Activated CD4-positive, alpha-beta T cell treated with anti-CD3 and anti-CD28 coated beads, Interleukin-2, amount 50 U/mL, for 48 hours (primary cell): ENCODE data around the gene PER3.

Source experiments
- DNase-seq, 2 experiments: peaks; one replicate each; pipeline ENCODE4 v3.0.0-alpha.2; 2020

PER3 gene

DNA sequence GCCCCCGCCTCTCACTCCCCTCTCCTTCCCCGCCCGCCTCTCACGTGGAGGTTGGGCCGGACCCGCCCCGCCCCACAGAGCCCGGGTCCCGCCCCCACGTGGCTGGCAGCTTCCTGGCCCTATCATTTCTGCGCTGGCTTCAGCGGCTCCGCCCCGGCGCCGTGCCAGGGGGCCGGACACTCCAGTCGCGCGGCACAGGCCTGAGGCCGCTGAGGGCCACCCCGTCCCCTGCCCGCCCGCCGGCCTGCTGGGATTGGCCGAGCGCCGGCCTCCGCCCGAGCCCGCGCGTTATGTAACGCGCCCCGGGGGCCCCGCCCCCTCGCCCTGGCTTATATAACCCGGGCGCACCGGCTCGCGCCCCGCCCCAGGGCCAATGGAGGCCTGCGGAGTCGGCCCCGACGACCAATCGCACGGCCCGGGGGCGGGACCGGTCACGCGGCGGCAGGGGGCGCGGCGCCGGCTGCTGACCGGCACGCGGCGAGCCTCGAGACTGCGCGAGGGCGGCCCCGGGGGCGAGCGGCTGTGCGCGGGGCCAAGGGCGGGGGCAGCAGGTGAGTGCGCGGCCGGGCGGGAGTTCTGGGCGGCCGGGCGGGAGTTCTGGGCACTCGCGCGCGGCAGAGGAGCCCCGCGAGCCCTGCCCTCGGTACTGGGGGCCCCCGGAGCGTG, at the start of gene PER3:
TSS of gene PER3 (plus strand) at position 466 of the 666 bp plus-strand sequence. CDS start 587 bp downstream, outside the sequence.
- peak; percentile 89 for DNase-seq

DNA sequence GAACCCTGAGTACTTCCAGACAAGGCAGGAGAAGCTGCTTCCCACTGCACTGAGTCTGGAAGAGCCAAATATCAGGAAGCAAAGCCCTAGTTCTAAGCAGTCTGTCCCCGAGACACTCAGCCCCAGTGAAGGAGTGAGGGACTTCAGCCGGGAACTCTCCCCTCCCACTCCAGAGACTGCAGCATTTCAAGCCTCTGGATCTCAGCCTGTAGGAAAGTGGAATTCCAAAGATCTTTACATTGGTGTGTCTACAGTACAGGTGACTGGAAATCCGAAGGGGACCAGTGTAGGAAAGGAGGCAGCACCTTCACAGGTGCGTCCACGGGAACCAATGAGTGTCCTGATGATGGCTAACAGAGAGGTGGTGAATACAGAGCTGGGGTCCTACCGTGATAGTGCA, 46.0 kb upstream of the PER3 start:
- no peak for DNase-seq

DNA sequence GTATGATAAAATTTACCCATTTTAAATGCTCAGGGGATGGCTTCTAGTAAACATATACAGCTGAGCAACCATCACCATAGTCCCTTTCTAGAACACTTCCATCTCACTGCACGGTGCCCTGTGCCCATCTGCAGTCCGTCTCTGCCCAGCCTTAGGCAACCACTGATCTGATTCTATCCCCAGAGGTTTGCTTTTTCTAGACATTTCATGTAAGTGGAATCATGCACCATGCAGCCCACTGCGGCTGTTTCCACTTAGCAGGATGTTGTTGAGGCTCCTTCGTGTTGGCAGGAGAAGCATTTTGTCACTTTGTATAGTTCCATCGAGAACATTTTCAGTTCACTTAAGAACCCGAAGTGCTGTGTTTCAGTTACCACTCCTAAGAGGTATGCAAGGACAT, 40.7 kb upstream of the PER3 start:
- DNase-seq: no peak

DNA sequence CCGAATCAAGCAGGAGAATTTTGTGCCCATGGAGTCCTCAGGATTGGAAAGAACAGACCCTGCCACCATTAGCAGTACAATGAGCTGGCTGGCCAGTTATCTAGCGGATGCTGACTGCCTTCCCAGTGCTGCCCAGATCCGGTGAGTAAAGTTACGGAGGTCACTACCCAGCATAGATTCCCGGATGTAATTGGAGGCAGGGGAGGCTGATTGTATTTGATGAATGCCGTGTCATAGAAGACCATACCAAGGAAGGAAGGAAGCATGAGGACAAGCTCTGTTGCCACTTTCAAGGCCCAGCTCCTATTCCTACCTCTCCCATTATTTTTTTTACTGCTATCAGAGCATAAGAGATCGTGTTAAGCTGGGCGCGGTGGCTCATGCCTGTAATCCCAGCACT, 39.2 kb upstream of the PER3 start:
- DNase-seq: no peak

DNA sequence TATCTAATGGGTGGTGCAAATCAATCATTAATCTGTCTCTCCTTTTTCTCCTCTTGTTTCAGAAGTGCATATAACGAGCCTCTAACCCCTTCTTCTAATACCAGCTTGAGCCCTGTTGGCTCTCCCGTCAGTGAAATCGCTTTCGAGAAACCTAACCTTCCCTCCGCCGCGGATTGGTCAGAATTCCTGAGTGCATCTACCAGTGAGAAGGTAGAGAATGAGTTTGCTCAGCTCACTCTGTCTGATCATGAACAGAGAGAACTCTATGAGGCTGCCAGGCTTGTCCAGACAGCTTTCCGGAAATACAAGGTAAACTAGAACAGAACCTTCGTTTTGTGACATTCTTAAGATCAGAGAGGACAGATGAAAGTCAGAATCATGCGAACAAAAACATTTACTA, 38.3 kb upstream of the PER3 start:
- no peak for DNase-seq

DNA sequence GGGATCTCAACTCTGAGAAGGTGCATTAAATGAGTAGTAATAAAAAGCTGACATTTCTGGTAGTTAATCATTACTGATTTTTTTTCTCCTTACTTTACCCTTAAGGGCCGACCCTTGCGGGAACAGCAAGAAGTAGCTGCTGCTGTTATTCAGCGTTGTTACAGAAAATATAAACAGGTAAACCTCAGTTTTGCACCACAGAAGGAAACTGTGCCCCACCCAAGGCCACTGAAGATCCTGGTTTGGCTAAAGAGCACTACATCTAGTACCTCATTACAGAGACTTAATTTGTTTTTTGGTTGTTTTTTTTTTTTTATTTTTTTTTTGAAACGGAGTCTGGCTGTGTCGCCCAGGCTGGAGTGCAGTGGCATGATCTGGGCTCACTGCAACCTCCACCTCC, 36.5 kb upstream of the PER3 start:
- DNase-seq: no peak

DNA sequence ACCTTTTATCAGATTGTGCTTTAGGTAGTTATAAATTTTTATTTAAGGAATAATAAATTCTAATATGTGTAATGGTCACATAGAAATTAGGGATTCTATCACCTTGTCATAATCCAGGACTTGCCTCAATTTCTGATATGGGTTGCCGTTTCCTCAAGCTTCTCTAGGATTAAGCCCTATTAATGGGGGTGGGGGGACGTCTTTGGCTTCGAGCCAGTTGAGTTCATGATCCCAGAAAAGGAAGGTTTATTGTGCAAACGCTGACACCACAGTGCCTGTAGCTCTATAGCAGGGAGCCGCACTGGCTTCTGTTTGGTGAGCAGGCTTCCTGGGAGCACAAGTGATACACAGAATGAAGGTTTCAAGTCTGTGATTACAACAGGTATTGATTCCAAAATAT, 35.0 kb upstream of the PER3 start:
- no peak for DNase-seq

DNA sequence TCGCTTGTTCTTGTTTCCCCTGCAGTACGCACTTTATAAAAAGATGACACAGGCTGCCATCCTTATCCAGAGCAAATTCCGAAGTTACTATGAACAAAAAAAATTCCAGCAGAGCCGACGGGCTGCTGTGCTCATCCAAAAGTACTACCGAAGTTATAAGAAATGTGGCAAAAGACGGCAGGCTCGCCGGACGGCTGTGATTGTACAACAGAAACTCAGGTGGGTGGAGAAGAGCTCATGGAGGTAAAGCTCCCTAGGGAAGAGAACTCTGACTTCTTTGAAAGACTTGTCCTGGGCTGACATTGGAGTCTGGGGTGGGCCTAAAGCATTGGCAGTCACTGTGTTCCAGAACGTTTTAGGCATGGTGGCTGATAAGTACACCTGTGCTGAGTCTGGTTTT, 32.9 kb upstream of the PER3 start:
- DNase-seq: no peak

DNA sequence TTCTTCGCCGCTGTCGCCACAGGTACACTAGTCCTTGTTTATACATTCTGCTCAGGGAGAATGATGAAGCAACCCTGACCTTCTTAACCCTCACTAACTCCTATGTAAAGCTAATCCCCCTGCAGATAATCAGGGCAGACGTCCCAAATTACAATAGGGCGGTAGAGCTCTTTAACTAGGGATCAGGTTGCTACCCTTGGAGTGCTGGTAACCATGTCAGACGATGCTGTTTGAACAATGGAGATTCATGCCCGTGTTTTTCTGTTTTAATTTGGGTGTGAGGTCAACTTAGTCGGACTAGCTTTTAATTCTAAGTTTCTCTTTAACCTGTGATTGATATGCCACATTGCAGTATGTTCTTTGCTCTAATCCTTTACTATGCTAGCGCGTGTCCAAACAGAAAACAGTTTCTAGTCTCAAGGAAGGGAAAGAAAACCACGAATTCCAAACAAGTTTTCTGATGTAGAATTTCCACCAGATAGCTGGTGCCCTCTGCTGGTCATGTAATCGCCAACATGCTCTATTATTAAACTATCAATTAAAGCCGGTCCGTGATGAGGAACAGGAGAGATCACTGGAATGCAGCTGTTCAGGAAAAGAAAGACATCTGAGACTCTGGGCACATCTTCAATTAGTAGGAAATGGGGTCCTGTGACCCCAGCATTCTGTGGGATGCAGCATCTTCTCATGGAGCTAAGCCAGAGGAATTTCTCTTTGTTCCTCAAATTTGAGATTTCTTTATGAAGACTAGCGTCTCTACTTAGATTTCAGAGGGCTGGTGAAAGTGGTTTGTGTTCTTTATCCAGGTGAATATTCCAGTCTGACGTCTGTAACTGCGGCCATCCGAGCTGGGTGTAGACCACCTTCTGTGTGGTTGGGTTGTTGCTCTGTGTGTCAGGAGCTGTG, 31.3 kb upstream of the PER3 start:
- peak; percentile 31 to 57 for DNase-seq

DNA sequence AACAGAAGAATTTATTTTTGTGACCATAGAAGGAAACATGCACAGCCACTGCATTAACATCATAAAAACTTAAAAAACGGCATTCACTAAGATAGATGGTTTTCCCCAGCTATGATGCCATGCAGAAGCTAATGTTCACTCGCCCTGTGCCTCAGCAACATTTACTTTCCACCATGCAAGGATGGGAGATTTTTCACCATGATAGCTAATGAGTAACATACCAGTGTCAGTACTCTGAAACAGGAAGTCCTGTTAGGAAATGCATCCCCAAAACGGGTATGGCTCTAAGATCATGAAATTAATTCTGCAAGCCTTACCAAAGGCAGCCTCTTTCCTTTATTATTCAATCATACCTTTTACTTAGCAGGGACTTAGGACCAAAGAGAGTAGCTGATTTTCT, 30.4 kb upstream of the PER3 start:
- no peak for DNase-seq

DNA sequence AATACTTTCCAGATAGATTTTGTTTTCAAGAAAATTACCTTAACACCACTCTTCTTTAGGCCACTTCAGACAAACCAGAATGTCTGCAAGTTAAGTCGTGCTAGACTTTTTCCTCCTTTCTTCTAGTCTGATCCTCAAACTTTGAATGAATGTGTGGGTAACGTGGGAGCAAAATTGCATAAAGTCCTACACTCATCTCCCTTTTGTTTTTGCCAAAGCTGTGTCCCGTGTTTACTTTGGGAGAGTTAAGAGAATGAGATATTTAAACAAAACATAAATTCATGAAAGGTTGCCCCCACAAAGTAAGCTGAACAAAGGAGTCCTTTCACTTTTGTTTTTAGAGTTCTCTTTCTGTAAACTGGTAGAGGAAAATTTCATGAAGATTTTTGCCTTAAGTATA, 29.9 kb upstream of the PER3 start:
- DNase-seq: no peak

DNA sequence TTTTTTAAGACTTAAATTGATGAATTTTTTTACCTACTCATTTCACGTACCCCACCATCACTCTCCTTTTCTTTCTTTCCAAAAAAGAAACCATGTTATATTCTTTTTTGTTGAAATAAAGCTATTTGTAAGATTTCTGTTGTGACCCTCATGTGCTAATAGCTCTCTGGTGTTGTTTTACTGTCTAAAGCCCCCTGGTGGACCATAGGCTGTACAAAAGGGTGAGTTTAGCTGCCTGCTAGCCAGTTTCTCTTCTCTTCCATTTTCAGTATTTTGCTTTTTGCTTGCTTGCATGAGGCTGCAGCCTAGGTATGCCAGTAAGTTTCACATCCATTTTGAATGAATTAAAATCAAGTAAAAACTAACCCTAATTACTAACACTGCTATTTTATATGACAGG, 28.6 kb upstream of the PER3 start:
- DNase-seq: no peak

DNA sequence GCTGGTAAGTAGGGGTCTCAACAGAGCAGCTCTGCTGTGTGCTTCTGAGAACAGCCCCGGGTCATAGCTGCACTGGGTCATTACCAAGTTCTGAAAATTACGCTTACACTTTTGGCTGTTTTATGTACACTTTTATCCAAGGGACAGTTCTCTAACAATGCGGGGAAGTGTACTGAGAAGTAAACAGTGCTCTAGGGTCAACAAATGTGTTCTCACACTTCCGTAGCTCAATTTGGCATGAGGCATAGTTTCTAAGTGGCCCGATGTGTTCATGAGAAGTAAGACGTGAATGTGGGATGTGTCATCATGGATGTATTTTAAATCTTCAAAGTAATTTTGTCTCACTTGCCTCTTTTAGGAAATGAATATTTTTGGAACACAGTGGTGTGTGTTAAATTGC, 23.8 kb upstream of the PER3 start:
- no peak for DNase-seq

DNA sequence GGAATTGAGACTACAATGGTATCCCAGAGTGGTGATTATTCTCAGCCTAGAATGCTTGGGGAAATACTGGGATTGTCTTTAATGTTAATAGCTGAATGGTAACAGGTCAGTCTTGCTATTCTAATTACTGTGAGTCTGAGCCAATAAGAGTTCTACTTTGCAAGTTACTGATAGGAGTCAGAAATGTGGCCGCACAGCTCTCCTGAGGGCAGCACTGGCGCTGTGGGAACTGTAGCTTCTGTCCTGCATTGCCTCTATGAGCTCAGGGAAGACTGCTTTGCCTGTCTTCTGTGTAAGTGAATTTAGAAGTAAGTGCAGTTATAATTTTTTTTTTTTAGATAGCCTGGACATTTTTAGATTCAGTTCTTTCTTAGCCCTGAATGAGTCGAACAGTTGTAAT, 23.0 kb upstream of the PER3 start:
- no peak for DNase-seq

DNA sequence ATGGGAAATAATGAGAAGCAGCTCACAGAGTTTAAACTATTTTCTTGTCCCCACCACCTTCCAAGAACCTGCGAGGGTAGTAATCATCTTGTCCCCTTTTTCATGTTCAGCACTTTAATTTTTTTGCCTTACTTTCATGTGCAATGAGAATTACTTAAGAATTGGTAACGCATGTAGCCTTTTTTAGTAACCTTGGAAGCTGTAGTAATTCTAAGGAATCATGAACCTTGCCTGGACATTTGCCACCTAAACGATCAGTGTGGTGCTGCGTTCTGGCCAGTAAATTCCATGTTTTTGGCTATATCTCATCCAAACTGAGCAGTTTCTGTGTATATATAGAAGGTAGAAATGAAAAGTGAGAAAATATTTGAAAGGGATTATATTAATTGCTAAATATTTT, 16.9 kb upstream of the PER3 start:
- no peak for DNase-seq

DNA sequence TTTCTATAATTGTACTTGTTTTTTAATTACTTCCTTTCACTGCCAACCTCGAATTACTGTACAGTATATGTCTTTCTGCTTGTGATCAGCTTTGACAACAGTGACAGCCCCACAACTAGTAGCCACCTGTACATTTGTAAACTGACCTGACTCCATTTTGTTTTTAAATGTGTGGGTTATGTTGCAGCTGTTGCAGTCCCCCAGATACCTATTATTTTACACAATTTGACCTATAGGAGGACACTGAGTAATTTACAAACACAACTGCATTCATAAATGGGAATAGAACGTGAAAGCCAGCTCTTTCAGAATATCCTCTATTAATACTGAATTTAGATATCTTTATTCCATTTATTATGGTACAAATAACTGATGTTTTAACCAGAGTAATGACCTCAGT, 15.5 kb upstream of the PER3 start:
- DNase-seq: no peak

DNA sequence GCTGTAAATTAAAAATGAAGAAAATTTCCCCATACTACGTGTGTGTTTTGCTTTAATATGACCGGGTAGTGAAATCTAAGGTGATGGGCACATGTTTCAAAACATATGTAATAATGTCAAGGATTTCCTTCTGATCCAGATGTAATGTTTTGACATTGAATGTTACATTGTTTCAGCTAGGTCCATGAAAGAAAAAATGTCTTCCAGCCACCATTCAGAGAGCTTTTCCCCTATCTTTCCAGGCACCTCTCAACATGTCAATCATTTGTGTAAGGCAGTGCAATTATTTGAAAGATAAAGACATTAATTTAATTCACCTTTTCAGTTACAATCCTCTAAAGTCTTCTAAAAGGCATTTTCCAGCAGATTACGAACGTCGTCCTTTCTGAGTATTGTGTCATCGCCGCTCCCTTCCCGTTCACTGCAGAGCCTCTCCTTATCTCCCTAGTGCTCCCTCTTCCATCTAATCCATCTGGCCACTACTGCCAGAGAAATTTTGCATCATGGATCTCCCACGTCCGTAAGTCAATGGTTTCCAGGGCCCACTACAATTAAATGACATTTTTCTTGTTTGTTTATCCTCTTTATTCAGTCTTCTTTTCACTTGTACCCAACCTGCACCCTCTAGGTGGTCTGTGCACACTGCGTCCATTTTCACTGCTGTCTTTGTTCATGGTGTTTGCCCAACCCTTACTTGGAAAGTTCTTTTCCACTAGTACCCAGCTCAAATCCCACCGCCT, 14.2 kb upstream of the PER3 start:
- DNase-seq: no peak

DNA sequence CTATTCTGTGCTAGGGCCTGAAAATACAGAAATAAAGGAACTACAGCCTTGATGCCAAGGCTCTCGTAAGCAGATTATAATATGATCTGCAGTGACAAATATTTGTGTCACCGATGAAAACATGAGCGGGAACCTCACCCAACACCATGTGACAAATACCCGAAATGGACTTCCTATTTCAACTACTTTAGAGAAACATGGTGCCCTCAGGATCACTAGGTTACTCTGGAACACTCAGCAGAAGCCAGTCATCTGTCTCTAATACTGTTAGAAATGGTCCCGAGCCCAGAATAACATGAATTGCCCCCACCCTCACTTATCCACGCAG, 13.5 kb upstream of the PER3 start:
- no peak for DNase-seq

DNA sequence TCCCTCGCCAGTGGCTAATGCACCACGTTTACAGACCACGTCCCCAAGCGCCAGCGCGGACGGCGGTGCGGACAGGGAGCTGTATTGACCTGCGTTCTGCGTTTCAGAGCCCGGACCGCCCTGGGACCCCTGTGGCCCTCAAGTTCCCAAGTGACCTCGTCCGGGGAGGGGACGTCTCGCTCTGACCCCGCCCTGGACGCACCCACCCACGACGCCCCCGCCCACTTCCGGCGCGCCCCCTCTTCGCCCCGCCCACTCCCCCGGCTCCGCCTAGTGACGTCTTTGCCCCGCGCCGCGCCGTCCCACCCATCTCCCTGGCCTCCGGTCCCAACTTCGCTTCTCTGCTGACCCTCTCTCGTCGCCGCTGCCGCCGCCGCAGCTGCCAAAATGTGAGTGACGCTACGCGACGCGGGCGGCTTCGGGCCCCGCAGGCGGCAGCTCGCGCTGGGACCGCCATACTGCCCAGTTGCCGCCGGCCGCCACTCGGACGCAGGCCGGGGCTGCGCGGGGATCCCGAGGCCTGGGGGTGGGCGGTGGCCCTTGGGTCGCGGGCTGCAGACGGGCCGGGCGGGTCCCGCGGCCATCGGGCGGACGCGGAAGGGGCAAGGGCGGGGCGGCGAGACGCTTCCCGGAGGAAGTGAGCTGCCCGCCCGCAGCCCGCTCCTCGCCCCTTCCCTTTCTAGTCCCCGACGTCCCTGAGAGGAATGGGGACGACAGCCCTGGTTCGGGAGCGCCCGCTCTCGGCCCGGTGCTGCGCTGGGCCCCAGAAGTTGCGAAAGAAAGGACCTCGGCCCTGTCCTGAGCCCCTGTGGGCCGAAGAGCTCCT, 12.9 kb upstream of the PER3 start, which contains the start of gene VAMP3:
TSS of gene VAMP3 (plus strand) at position 300 of the 826 bp plus-strand sequence. CDS start at position 388, 88 bp downstream.
- peak; percentile 88 to 91 for DNase-seq

DNA sequence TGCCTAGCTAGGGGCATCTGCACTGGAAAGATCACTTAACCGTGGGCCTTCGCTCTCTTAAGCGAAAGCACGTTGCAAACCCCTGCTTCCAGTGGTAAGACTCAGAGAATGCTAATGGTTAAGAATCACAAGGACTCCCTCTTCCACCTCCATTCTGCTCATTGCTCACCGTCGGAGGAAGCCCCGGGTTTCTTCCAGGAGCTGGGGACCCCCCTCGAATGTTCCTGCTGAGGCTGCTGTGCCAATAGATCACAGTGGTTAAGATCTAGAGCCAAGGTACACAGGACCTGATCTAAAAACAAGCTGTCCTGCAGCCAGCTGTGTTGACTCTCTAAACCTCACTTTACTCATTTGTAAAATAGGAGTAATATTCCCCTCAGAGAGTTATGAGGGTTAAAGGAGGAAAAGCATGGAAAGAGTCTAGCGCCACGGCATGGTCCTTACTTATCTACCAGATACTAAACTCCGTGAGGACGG, 12.2 kb upstream of the PER3 start:
- no peak for DNase-seq

DNA sequence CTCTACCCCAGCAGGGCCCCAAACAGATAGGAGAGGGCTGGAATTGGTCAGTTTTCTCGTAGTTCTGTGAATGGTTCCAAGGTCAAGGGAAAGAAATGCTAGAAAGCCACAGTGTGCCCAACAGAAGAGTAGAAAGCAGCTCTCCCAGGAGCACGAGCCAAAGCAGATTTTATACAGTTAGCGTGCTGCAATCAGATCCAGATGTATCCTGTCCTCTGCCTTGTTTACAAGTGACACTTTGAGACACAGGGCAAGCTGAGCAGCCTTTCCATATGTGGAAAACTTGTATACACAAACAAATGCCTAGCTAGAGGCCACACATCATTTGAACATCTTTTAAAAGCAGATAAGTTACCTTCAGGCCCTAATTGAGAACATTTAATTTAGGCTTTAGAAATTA, 6.5 kb upstream of the PER3 start:
- no peak for DNase-seq

DNA sequence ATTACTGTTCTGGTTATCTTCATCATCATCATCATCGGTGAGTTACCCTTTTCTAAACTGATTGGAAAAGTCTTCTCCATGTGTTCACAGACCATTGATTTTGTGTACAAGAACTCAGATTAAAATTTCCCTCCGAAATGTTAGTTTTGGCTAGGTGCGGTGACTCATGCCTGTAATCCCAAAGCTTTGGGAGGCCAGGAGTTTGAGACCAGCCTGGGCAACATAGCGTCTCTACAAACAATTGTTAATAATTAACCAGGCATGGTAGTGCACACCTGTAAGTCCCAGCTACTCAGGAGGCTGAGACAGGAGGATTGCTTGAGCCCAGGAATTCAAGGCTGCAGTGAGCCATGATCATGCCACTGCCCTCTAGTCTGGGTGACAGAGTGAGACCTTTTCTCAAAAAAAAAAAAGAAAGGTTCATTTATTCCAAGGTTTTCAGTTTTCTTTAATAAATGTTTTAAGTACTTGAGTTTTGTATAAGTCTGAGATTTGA, 5.9 kb upstream of the PER3 start:
- no peak for DNase-seq

DNA sequence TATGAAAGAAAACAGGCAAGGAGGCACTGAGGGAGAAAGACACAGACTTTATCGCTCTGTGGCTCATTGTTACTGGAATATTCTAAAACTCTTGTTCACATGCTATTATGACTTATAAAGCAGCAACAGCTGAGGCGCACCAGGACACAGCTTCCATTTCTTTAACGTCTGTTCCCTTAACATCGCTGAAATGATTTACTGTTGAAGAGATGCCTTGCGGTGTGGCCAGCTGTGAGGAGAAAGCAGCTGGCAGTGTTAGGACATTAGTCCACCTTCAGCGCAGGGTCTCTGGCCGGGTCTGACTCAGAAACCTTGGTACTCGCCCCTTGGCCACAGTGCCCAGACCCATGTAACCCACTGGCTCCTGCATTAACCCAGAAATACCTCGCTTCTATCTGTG, 3.1 kb upstream of the PER3 start:
- DNase-seq: no peak
